ENCODE data around the gene CALD1.

CALD1 gene

DNA sequence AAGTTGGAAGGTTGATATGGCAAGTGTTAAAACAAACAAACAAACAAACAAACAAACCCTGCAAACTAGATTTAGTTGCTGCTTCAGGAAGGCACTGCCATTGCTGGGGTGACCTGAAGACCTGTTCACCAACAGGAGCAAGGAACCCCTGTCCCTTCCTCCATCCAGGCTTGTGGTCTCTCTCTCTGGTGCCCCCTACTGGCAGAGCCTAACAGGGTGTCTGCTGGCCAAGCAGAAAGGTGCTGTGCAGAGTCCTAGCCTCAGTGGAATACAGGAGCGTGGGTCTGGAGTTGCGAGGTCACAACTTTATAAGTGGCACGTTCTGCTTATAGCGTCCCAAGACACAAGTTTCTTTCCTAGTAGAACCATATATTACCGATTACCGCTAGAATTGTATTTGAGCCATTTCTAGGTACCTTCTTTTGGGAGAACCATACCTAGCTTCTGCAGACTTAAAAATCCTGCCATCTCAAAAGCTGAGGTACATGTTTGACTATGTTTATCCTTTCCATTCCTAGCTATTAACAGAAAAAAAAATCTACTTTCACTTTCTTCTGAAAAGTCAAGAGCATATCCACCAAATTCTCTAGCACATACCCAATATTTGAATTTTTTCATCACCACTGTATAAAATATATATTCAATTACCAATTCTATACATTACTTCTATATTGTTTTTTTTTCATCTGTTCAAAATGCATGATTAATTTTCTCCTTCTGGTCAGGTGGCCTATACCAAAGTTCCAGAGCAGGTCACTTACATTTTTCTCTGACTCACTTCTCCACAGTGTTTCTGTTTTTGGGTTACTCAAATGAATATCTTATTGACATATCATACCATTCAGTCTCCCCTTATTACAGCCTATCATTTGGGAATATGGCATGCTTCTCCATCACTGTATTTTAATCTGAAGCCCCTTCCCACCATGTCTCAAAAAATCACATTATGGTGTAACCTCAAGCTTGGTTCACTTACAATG, 29.1 kb upstream of the CALD1 start:
- Histone ChIP-seq H3K4me1 (ENCODE audit: insufficient read depth, low read length) (no peaks in the 10 kb centered on the region), H3K79me2 (ENCODE audit: insufficient read depth, low read length) (no peaks in the 10 kb centered on the region), H3K4me3 (ENCODE audit: low read depth in 1 of 2, low read length in 2 of 2) (no peak overlapping the region), H3K27ac (ENCODE audit: low read length) (no peak overlapping the region), H3K27me3 (ENCODE audit: insufficient read depth, low read length, poor library complexity) (no peaks in the 10 kb centered on the region), H4K20me1 (ENCODE audit: insufficient read depth, low read length) (no peaks in the 10 kb centered on the region), H2AFZ (ENCODE audit: low read depth, low read length) (no peak overlapping the region), H3K36me3 (ENCODE audit: insufficient read depth, low read length) (no peaks in the 10 kb centered on the region), H3K9me3 (ENCODE audit: insufficient read depth, low read length, severe bottlenecking) (no peaks in the 10 kb centered on the region), H3K9ac (ENCODE audit: low read depth, low read length) (no peak overlapping the region), H3K4me2 (ENCODE audit: insufficient read depth, low read length) (no peak overlapping the region)
- TF ChIP-seq, protein P1, sequence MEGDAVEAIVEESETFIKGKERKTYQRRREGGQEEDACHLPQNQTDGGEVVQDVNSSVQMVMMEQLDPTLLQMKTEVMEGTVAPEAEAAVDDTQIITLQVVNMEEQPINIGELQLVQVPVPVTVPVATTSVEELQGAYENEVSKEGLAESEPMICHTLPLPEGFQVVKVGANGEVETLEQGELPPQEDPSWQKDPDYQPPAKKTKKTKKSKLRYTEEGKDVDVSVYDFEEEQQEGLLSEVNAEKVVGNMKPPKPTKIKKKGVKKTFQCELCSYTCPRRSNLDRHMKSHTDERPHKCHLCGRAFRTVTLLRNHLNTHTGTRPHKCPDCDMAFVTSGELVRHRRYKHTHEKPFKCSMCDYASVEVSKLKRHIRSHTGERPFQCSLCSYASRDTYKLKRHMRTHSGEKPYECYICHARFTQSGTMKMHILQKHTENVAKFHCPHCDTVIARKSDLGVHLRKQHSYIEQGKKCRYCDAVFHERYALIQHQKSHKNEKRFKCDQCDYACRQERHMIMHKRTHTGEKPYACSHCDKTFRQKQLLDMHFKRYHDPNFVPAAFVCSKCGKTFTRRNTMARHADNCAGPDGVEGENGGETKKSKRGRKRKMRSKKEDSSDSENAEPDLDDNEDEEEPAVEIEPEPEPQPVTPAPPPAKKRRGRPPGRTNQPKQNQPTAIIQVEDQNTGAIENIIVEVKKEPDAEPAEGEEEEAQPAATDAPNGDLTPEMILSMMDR (IDR thresholded peaks at IDR 0.05; ENCODE audit: borderline replicate concordance, extremely low read depth, low read length, poor library complexity, severe bottlenecking), result peak; percentile 81
- TF ChIP-seq EZH2 (IDR thresholded peaks at IDR 0.05; ENCODE audit: borderline replicate concordance, low read depth, low read length, severe bottlenecking), result no peak
- DNase-seq, result peak; percentile 59
- ATAC-seq (ENCODE audit: insufficient read depth, low read depth), result peak; percentile 85

DNA sequence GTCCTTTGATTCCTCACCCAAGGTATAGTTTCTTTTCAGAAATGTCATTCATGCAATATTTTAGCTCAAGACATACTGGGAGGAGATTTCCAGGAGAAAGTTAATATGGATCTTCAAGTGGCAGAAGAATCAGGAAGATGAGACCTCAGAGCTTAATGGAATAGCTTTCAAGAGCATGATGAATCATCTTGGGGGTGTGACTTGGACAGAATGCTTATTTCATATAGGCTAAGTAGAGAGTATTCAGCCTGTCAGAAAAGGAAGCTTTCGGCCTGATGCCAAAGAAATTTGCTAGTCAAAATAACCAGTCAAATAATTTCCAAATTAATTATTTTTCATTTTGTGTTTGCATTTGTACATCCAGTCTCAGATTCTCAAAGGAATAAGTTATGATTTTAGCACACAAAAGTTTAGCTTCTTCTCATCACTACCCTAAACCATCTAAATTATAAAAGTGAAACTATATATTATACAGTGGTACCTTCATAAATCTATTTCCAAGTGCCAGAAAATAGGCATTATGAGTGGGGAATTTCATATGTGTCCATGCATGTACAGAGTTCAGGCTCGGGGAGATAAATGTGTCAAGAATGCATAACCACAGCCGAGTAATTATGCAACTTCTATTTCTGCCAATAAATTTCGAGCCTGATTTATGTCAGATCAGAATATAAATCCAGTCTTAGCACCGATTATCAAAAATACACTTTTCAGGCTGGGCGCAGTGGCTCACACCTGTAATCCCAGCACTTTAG, 27.3 kb upstream of the CALD1 start:
- no peaks in the 10 kb centered on the region for H3K27me3 ChIP-seq (ENCODE audit: insufficient read depth, low read length, poor library complexity)
- no peak for DNase-seq
- no peak for ATAC-seq (ENCODE audit: insufficient read depth, low read depth)
- H3K4me2 ChIP-seq (ENCODE audit: insufficient read depth, low read length), result no peak overlapping the region
- no peak overlapping the region for H3K9ac ChIP-seq (ENCODE audit: low read depth, low read length)
- no peak overlapping the region for H3K4me3 ChIP-seq (ENCODE audit: low read depth in 1 of 2, low read length in 2 of 2)
- no peaks in the 10 kb centered on the region for H3K79me2 ChIP-seq (ENCODE audit: insufficient read depth, low read length)
- H2AFZ ChIP-seq (ENCODE audit: low read depth, low read length), result no peak overlapping the region
- H3K9me3 ChIP-seq (ENCODE audit: insufficient read depth, low read length, severe bottlenecking), result no peaks in the 10 kb centered on the region
- no peaks in the 10 kb centered on the region for H3K4me1 ChIP-seq (ENCODE audit: insufficient read depth, low read length)
- TF ChIP-seq EZH2 (IDR thresholded peaks at IDR 0.05; ENCODE audit: borderline replicate concordance, low read depth, low read length, severe bottlenecking), result no peak
- TF ChIP-seq, protein P1 (IDR thresholded peaks at IDR 0.05; ENCODE audit: borderline replicate concordance, extremely low read depth, low read length, poor library complexity, severe bottlenecking), result no peak
- H3K27ac ChIP-seq (ENCODE audit: low read length), result no peak overlapping the region
- no peaks in the 10 kb centered on the region for H4K20me1 ChIP-seq (ENCODE audit: insufficient read depth, low read length)
- no peaks in the 10 kb centered on the region for H3K36me3 ChIP-seq (ENCODE audit: insufficient read depth, low read length)

GRCh38 chr7:134755422-134756022, 23.9 kb upstream of the CALD1 start:
- no peaks in the 10 kb centered on the region for H3K4me1 ChIP-seq (ENCODE audit: insufficient read depth, low read length)
- H3K9me3 ChIP-seq (ENCODE audit: insufficient read depth, low read length, severe bottlenecking), result no peaks in the 10 kb centered on the region
- no peak overlapping the region for H3K9ac ChIP-seq (ENCODE audit: low read depth, low read length)
- no peak overlapping the region for H3K27ac ChIP-seq (ENCODE audit: low read length)
- no peaks in the 10 kb centered on the region for H3K36me3 ChIP-seq (ENCODE audit: insufficient read depth, low read length)
- H3K27me3 ChIP-seq (ENCODE audit: insufficient read depth, low read length, poor library complexity), result no peaks in the 10 kb centered on the region
- DNase-seq (peak; percentile 19), ATAC-seq (ENCODE audit: insufficient read depth, low read depth) (peak; percentile 45; the same call in 1 of the 3 replicates)
- no peak overlapping the region for H3K4me2 ChIP-seq (ENCODE audit: insufficient read depth, low read length)
- no peak for TF ChIP-seq EZH2 (IDR thresholded peaks at IDR 0.05; ENCODE audit: borderline replicate concordance, low read depth, low read length, severe bottlenecking)
- TF ChIP-seq, protein P1 (IDR thresholded peaks at IDR 0.05; ENCODE audit: borderline replicate concordance, extremely low read depth, low read length, poor library complexity, severe bottlenecking), result peak; percentile 62
- no peaks in the 10 kb centered on the region for H4K20me1 ChIP-seq (ENCODE audit: insufficient read depth, low read length)
- no peaks in the 10 kb centered on the region for H3K79me2 ChIP-seq (ENCODE audit: insufficient read depth, low read length)
- no peak overlapping the region for H3K4me3 ChIP-seq (ENCODE audit: low read depth in 1 of 2, low read length in 2 of 2)
- no peak overlapping the region for H2AFZ ChIP-seq (ENCODE audit: low read depth, low read length)

Data from DND-41 (cell line).